HEK293T (cell line): ENCODE measurements around the gene SSH2.

Source experiments
- CTCF ChIA-PET: fragments of 350-600 bp; formaldehyde crosslinking; extraction: SDS; loops from one replicate; lab custom pipeline; 2021; ENCODE audit warnings: antibody characterized with exemption, inconsistent platforms; lab: Yijun Ruan, JAX
- POLR2A ChIA-PET: fragments of 350-600 bp; formaldehyde crosslinking; extraction: SDS; loops from one replicate; lab custom pipeline; 2020; ENCODE audit warnings: antibody characterized with exemption, inconsistent platforms; lab: Yijun Ruan, JAX
- DNase-seq: peaks from one replicate; pipeline ENCODE4 v3.0.0; 2012; ENCODE audit warnings: mixed read lengths; ENCODE audit errors: extremely low spot score
- ARNT ChIP-seq: fragments of 450-650 bp; IDR thresholded peaks from 2 replicates; pipeline ENCODE4 v1.6.1; 2017; ENCODE audit warnings: mild to moderate bottlenecking
- BHLHE40 ChIP-seq: fragments of 450-650 bp; IDR thresholded peaks from 2 replicates; pipeline ENCODE4 v1.6.1; 2016; ENCODE audit warnings: mild to moderate bottlenecking, moderate library complexity, borderline replicate concordance
- CTBP1 ChIP-seq: fragments of 450-650 bp; IDR thresholded peaks from 2 replicates; pipeline ENCODE4 v1.6.1; 2016; ENCODE audit warnings: borderline replicate concordance
- ELF4 ChIP-seq: fragments of 450-650 bp; IDR thresholded peaks from 2 replicates; pipeline ENCODE4 v1.6.1; 2017; ENCODE audit warnings: antibody characterized with exemption
- FOXA1 ChIP-seq: fragments of 450-650 bp; IDR thresholded peaks from 2 replicates; pipeline ENCODE4 v1.6.1; 2016; ENCODE audit warnings: mild to moderate bottlenecking
- FOXK2 ChIP-seq: fragments of 450-650 bp; IDR thresholded peaks from 2 replicates; pipeline ENCODE4 v1.6.1; 2016; ENCODE audit warnings: mild to moderate bottlenecking
- FOXM1 ChIP-seq: fragments of 450-650 bp; IDR thresholded peaks from 2 replicates; pipeline ENCODE4 v1.6.1; 2017; ENCODE audit warnings: mild to moderate bottlenecking, borderline replicate concordance
- HDGF ChIP-seq: fragments of 450-650 bp; IDR thresholded peaks from 2 replicates; pipeline ENCODE4 v1.6.1; 2017; ENCODE audit warnings: antibody characterized with exemption, borderline replicate concordance
- L3MBTL2 ChIP-seq: fragments of 450-650 bp; conservative IDR thresholded peaks from 2 replicates; pipeline ENCODE4 v1.6.1; 2016; ENCODE audit warnings: mild to moderate bottlenecking
- LEF1 ChIP-seq: fragments of 450-650 bp; IDR thresholded peaks from 2 replicates; pipeline ENCODE4 v1.6.1; 2017; ENCODE audit warnings: mild to moderate bottlenecking, borderline replicate concordance
- NFRKB ChIP-seq: fragments of 450-650 bp; IDR thresholded peaks from 2 replicates; pipeline ENCODE4 v1.6.1; 2016; ENCODE audit warnings: mild to moderate bottlenecking, moderate library complexity
- SP1 ChIP-seq: fragments of 450-650 bp; IDR thresholded peaks from 2 replicates; pipeline ENCODE4 v1.6.1; 2017
- SUZ12 ChIP-seq: fragments of 450-650 bp; IDR thresholded peaks from 2 replicates; pipeline ENCODE4 v1.6.1; 2016; ENCODE audit warnings: mild to moderate bottlenecking
- TARDBP ChIP-seq: fragments of 450-650 bp; IDR thresholded peaks from 2 replicates; pipeline ENCODE4 v1.6.1; 2016
- ZNF384 ChIP-seq: fragments of 450-650 bp; IDR thresholded peaks from 2 replicates; pipeline ENCODE4 v1.6.1; 2016
- TF ChIP-seq, protein P1 (sequence below): fragments of 450-650 bp; IDR thresholded peaks from 2 replicates; pipeline ENCODE4 v1.6.1; 2016

Gene SSH2

GRCh38 chr17:29777663-29778062 is 152.4 kb downstream of the SSH2 start:
- no peak for TF ChIP-seq FOXK2
- no peak for TF ChIP-seq ARNT
- TF ChIP-seq SUZ12, result no peak
- TF ChIP-seq ZNF384, result no peak
- TF ChIP-seq BHLHE40, result no peak
- no peak for TF ChIP-seq ELF4
- TF ChIP-seq CTBP1, result no peak
- TF ChIP-seq FOXM1, result no peak
- TF ChIP-seq L3MBTL2, result no peak
- no peak for TF ChIP-seq LEF1
- POLR2A ChIA-PET, result interaction anchor here (0.6 to 0.9 kb wide), 2 partner anchors 16 to 155 kb away, joined by 3 read pairs; partner anchors contain the start of gene CORO6
- CTCF ChIA-PET, result interaction anchor here (0.6 to 2.5 kb wide), 3 partner anchors 12 to 136 kb away, joined by 4 to 51 read pairs (median 5); no protein-coding TSS in a partner anchor
- no peak for DNase-seq

DNA sequence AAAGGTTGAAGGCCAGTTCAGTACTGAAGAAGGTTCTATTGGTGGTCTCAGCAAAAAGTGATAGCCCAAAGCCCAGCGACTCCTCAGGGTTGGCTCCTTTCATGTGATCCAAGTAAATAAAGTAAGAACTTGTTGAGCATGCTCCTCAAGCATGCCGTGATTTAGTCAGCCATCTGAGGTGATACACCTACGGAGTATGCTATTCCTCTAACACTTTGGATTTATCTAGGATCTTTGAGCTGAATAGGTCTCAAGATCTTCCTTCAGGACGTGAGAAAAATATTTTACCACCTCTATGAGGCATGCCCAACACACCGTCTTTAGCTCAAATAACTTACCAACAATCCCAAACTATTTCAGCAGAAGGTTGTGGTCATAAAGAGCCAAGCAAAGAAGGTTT is 154.0 kb downstream of the SSH2 start:
- DNase-seq, result no peak
- no peak for TF ChIP-seq FOXM1
- no peak for TF ChIP-seq L3MBTL2
- TF ChIP-seq, protein P1, sequence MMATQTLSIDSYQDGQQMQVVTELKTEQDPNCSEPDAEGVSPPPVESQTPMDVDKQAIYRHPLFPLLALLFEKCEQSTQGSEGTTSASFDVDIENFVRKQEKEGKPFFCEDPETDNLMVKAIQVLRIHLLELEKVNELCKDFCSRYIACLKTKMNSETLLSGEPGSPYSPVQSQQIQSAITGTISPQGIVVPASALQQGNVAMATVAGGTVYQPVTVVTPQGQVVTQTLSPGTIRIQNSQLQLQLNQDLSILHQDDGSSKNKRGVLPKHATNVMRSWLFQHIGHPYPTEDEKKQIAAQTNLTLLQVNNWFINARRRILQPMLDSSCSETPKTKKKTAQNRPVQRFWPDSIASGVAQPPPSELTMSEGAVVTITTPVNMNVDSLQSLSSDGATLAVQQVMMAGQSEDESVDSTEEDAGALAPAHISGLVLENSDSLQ, result no peak
- no peak for TF ChIP-seq FOXK2
- TF ChIP-seq CTBP1, result no peak
- no peak for TF ChIP-seq SP1
- no peak for TF ChIP-seq ELF4
- TF ChIP-seq BHLHE40, result no peak
- no peak for TF ChIP-seq LEF1
- no peak for TF ChIP-seq TARDBP
- TF ChIP-seq FOXA1, result no peak
- no peak for TF ChIP-seq SUZ12
- no peak for TF ChIP-seq ZNF384
- no peak for TF ChIP-seq HDGF
- TF ChIP-seq ARNT, result no peak
- no peak for TF ChIP-seq NFRKB
- POLR2A ChIA-PET, result no interaction called here
- CTCF ChIA-PET, result interaction anchor here (0.6 kb wide), 1 partner anchor 190 kb away, joined by 3 read pairs; no protein-coding TSS in a partner anchor

GRCh38 chr17:29772981-29773380 is 157.0 kb downstream of the SSH2 start:
- TF ChIP-seq L3MBTL2 (no peak), ELF4 (no peak)
- TF ChIP-seq, protein P1, result peak; percentile 21; the same call in 1 of the 2 replicates
- POLR2A ChIA-PET, result no interaction called here

DNA sequence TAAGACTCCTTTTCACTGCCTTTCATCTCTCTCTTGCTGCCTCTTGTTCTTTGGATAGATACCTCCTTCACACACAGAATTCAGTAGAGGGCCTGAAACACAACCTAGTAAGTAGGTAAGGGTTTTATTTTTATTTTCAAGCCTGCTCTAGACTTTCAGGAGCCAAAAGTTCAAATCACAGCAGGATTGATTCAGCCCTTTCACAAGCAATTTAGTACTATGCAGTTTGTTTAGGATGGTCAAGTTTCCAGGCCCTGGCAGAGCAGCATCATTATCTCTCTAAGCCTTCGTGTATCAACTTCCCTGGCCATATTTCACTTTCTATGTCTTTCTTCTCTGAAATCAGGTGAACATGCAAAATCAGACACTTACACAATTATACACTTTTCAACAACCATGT is 158.5 kb downstream of the SSH2 start:
- ChIA-PET POLR2A (no interaction called here), CTCF (no interaction called here)
- TF ChIP-seq, protein P1, result no peak
- TF ChIP-seq HDGF (no peak), SUZ12 (no peak), ARNT (no peak), L3MBTL2 (no peak), LEF1 (no peak), ZNF384 (no peak), SP1 (no peak), NFRKB (no peak), BHLHE40 (no peak), FOXA1 (no peak), ELF4 (no peak), FOXM1 (no peak), TARDBP (no peak), FOXK2 (no peak), CTBP1 (no peak)
- DNase-seq, result no peak

More at GRCh38 chr17:29772981-29773380, 157.0 kb downstream of the SSH2 start:
- CTCF ChIA-PET, result no interaction called here
- DNase-seq, result no peak

DNA sequence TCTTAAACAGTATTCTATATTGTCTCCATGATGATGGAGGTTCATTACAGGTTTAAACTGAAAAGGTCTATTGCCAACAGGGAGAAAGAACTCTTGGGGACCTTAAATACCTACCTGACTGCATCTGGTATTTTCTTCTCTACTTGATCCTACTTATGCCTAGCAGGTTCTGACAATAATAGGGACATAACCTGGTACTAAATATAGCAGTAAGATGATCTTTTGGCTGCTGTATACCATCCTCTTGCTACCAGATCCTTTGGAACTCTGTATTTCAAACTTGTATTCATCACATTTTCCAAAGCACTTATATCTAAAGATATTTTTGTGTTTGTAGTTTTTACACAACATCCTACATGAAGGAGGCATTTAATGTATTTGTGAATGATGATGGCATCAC is 160.8 kb downstream of the SSH2 start:
- CTCF ChIA-PET, result no interaction called here
- TF ChIP-seq SP1 (no peak), CTBP1 (no peak), ARNT (no peak), LEF1 (no peak), FOXA1 (no peak), HDGF (no peak), L3MBTL2 (no peak), SUZ12 (no peak), ELF4 (no peak), ZNF384 (no peak), TARDBP (no peak), FOXM1 (no peak), NFRKB (no peak)
- TF ChIP-seq, protein P1, result no peak
- no peak for DNase-seq
- POLR2A ChIA-PET, result interaction anchor here (1.6 kb wide), 1 partner anchor 9 kb away, joined by 5 read pairs; no protein-coding TSS in a partner anchor
